ENCODE measurements around the gene TMEM256. TPM values are rescaled to one million over a fixed set of nuclear protein-coding genes. Genes with fewer than 3 reads are reported as not detected.

The TMEM256 gene
- total RNA-seq, 1 donor from 2014 or later, result 67.8 TPM

DNA sequence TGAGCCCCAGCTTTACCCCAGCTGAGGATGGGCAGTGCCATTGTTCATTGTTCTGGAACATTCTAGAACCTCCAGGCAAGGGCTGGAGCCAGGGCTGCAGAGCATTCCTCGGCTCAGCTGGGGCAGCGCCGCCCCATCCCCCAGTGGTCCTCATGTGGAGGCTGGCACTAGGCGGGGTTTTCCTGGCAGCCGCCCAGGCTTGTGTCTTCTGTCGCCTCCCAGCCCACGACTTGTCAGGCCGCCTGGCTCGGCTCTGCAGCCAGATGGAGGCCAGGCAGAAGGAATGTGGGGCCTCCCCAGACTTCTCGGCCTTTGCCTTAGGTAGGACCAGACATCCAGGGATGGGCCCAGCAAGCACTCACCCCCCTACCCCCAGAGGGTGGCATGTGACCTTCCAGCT is 48.8 kb downstream of the TMEM256 start, which contains the start of gene TMEM95:
TSS of gene TMEM95 (plus strand) at position 104 of the 400 bp plus-strand sequence. CDS start at position 153, 49 bp downstream.
- TF ChIP-seq, protein P1, sequence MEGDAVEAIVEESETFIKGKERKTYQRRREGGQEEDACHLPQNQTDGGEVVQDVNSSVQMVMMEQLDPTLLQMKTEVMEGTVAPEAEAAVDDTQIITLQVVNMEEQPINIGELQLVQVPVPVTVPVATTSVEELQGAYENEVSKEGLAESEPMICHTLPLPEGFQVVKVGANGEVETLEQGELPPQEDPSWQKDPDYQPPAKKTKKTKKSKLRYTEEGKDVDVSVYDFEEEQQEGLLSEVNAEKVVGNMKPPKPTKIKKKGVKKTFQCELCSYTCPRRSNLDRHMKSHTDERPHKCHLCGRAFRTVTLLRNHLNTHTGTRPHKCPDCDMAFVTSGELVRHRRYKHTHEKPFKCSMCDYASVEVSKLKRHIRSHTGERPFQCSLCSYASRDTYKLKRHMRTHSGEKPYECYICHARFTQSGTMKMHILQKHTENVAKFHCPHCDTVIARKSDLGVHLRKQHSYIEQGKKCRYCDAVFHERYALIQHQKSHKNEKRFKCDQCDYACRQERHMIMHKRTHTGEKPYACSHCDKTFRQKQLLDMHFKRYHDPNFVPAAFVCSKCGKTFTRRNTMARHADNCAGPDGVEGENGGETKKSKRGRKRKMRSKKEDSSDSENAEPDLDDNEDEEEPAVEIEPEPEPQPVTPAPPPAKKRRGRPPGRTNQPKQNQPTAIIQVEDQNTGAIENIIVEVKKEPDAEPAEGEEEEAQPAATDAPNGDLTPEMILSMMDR (IDR thresholded peaks at IDR 0.05; ENCODE audit: borderline replicate concordance), result no peak
- H3K9me3 ChIP-seq (replicated peaks), result no peaks in the 10 kb centered on the region
- no peaks in the 10 kb centered on the region for H3K36me3 ChIP-seq
- peak; percentile 53 for DNase-seq
- intact Hi-C loops (cut with micrococcal nuclease), result no loop called here
- H3K4me3 ChIP-seq, result no peak within 1 kb of the TSS
- peak within 1 kb of the TSS; percentile 37 for H3K27ac ChIP-seq (replicated peaks)
- peaks cover 56% of the 10 kb centered on the region for H3K4me1 ChIP-seq
- H3K27me3 ChIP-seq (ENCODE audit: low read depth), result no peaks in the 10 kb centered on the region

DNA sequence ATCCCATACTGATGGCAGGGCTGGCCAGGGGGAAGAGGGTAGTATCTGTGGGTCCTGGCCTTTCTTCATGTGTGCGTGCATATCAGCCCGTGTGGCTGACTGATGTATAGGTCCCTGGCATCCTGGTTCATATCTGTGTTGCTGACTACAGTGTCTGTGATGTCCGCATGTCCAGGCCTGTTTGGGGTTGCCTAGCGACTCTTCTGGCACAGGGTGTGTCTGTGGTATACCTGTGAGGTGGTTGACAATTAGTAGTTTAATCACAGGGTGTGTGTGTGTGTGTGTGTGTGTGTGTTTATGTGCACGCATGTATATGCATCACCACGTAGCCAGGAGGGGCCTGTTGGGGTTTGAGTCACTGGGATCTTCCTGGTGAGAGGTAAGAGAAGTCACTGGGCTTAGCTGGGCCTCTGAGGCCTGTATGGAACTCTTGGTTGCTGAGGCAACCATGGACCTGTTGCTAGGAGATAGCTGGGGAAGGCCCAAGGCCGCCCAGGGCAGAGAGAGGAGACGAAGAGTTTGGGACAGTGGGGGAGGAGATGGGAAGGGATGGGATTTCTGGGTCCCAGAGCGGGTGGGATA is 49.5 kb downstream of the TMEM256 start:
- intact Hi-C loops (cut with micrococcal nuclease), result no loop called here
- Histone ChIP-seq H3K27me3 (ENCODE audit: low read depth) (no peaks in the 10 kb centered on the region), H3K36me3 (no peaks in the 10 kb centered on the region), H3K27ac (replicated peaks) (peak overlapping the region; percentile 37), H3K4me3 (no peak overlapping the region), H3K4me1 (peaks cover 63% of the 10 kb centered on the region), H3K9me3 (replicated peaks) (no peaks in the 10 kb centered on the region)
- TF ChIP-seq, protein P1 (IDR thresholded peaks at IDR 0.05; ENCODE audit: borderline replicate concordance), result no peak
- DNase-seq, result no peak

Other genes with a start within 250 kb of the TMEM256 start
- 0.14 TPM for gene ASGR1, start 224.7 kb downstream of the TMEM256 start, total RNA-seq
- 14.0 TPM for gene DLG4, start 184.3 kb downstream of the TMEM256 start, total RNA-seq
- gene ACADVL, start 184.2 kb downstream of the TMEM256 start, total RNA-seq, result 1,845 TPM
- 19.8 TPM for gene DVL2, start 169.6 kb downstream of the TMEM256 start, total RNA-seq
- gene PHF23, start 164.6 kb downstream of the TMEM256 start, total RNA-seq, result 22.0 TPM
- 394 TPM for gene GABARAP, start 161.6 kb downstream of the TMEM256 start, total RNA-seq
- gene CTDNEP1, start 152.4 kb downstream of the TMEM256 start, total RNA-seq, result 105 TPM
- 62.5 TPM for gene ELP5, start 151.9 kb downstream of the TMEM256 start, total RNA-seq
- gene CLDN7, start 141.6 kb downstream of the TMEM256 start, total RNA-seq, result 1.6 TPM
- gene SLC2A4, start 122.4 kb downstream of the TMEM256 start, total RNA-seq, result 146 TPM
- 0.77 TPM for gene YBX2, start 109.5 kb downstream of the TMEM256 start, total RNA-seq
- 250 TPM for gene EIF5A, start 96.5 kb downstream of the TMEM256 start, total RNA-seq
- 66.1 TPM for gene GPS2, start 88.7 kb downstream of the TMEM256 start, total RNA-seq
- gene NEURL4, start 74.8 kb downstream of the TMEM256 start, total RNA-seq, result 31.9 TPM
- gene ACAP1, start 67.6 kb downstream of the TMEM256 start, total RNA-seq, result 13.4 TPM
- gene KCTD11, start 51.9 kb downstream of the TMEM256 start, total RNA-seq, result 3.9 TPM
- not detected for gene TMEM95, start 48.9 kb downstream of the TMEM256 start, total RNA-seq
- gene TNK1, start 23.0 kb downstream of the TMEM256 start, total RNA-seq, result 1.8 TPM
- 20.1 TPM for gene PLSCR3, start 9.6 kb downstream of the TMEM256 start, total RNA-seq
- 9.3 TPM for gene NLGN2, start 3.7 kb upstream of the TMEM256 start, total RNA-seq
- not detected for gene SPEM1, start 16.2 kb upstream of the TMEM256 start, total RNA-seq
- gene SPEM2, start 21.5 kb upstream of the TMEM256 start, total RNA-seq, result not detected
- not detected for gene SPEM3, start 24.8 kb upstream of the TMEM256 start, total RNA-seq
- 2.7 TPM for gene TMEM102, start 31.3 kb upstream of the TMEM256 start, total RNA-seq
- 6.5 TPM for gene FGF11, start 35.4 kb upstream of the TMEM256 start, total RNA-seq
- 8.7 TPM for gene CHRNB1, start 41.0 kb upstream of the TMEM256 start, total RNA-seq
- 63.4 TPM for gene ZBTB4, start 75.5 kb upstream of the TMEM256 start, total RNA-seq
- not detected for gene SLC35G6, start 77.3 kb upstream of the TMEM256 start, total RNA-seq
- 38.7 TPM for gene POLR2A, start 80.3 kb upstream of the TMEM256 start, total RNA-seq
- gene TNFSF12, start 145.0 kb upstream of the TMEM256 start, total RNA-seq, result 29.9 TPM
- gene TNFSF13, start 154.7 kb upstream of the TMEM256 start, total RNA-seq, result 6.3 TPM
- 29.5 TPM for gene SENP3, start 157.8 kb upstream of the TMEM256 start, total RNA-seq
- 25.5 TPM for gene CD68, start 175.5 kb upstream of the TMEM256 start, total RNA-seq
- gene MPDU1, start 179.8 kb upstream of the TMEM256 start, total RNA-seq, result 24.9 TPM
- gene SOX15, start 186.0 kb upstream of the TMEM256 start, total RNA-seq, result 1.9 TPM
- gene FXR2, start 210.8 kb upstream of the TMEM256 start, total RNA-seq, result 111 TPM
- gene SAT2, start 223.7 kb upstream of the TMEM256 start, total RNA-seq, result 73.5 TPM
- 0.74 TPM for gene SHBG, start 226.0 kb upstream of the TMEM256 start, total RNA-seq
- gene ATP1B2, start 246.8 kb upstream of the TMEM256 start, total RNA-seq, result 2.8 TPM